HCT116 (cell line): ENCODE measurements around the gene MOB2. TPM values are rescaled to one million over a fixed set of nuclear protein-coding genes. Genes with fewer than 3 reads are reported as not detected.

Source experiments
- ATAC-seq: fragments of 200-7000 bp; cut with Tn5 transposase; 2 replicates; pipeline ENCODE4 v1.9.1; 2020; ENCODE audit warnings: mild to moderate bottlenecking, moderate library complexity
- BruUV-seq: library from RNA; stranded (reverse); fragments of 400-500 nt; replicated peaks from 2 replicates; lab custom pipeline; 2021; lab: Mats Ljungman, UMichigan
- CTCF ChIA-PET: fragments of 300-600 bp; sonication (Branson Sonifier 250); formaldehyde crosslinking; loops from one replicate; lab custom pipeline; 2021; ENCODE audit warnings: antibody characterized with exemption; lab: Charles Lee
- POLR2A ChIA-PET: fragments of 300-600, 350-600 bp; sonication (Branson Sonifier 250); formaldehyde crosslinking; loops from one replicate; lab custom pipeline; 2021; ENCODE audit warnings: antibody characterized with exemption; lab: Charles Lee
- RAD21 ChIA-PET, 2 experiments: fragments of 300-600 bp; sonication (Branson Sonifier 250); formaldehyde crosslinking; loops; one replicate each; lab custom pipeline; 2023; ENCODE audit warnings: low total read pairs in 2 of 2; ENCODE audit not compliant: uncharacterized antibody in 2 of 2, unreplicated experiment in 2 of 2, low non-redundant PET in 1 of 2; lab: Charles Lee
- DNase-seq: peaks from one replicate; pipeline ENCODE4 v3.0.0-alpha.2; 2010; ENCODE audit warnings: low read depth, low spot score
- H2AFZ ChIP-seq: fragments of 200-600 bp; shearing (Covaris generic), sonication (generic); 2 replicates; pipeline ENCODE4 v1.6.1; 2017; ENCODE audit warnings: low read depth, mixed run types, mixed read lengths, antibody characterized with exemption, low read length; ENCODE audit not compliant: poor library complexity, severe bottlenecking
- H3K27ac ChIP-seq: 2 replicates; pipeline ENCODE4 v1.5.1; 2012; ENCODE audit warnings: low read depth, low read length
- H3K27me3 ChIP-seq: fragments of 200-600 bp; sonication (generic); 2 replicates; pipeline ENCODE4 v1.6.1; 2016; ENCODE audit warnings: mixed run types, low read length, mixed read lengths; ENCODE audit not compliant: insufficient read depth
- H3K36me3 ChIP-seq, 2 experiments: fragments of 200-500 bp in 1 of 2; fragments of 200-600 bp in 1 of 2; sonication (Bioruptor generic) in 1 of 2; sonication (generic) in 1 of 2; 2 replicates each; pipeline versions ENCODE4 v1.5.1 to v1.6.1; 2014 to 2016; ENCODE audit warnings: low read length in 2 of 2, inconsistent platforms in 1 of 2, mixed read lengths in 1 of 2, mixed run types in 1 of 2; ENCODE audit not compliant: insufficient read depth in 2 of 2, control insufficient read depth in 1 of 2
- H3K4me1 ChIP-seq, 2 experiments: fragments of 200-600 bp in 1 of 2; sonication (generic) in 1 of 2; 2 replicates each; pipeline versions ENCODE4 v1.5.1 to v1.6.1; 2012 to 2017; ENCODE audit warnings: low read length in 2 of 2, inconsistent platforms in 1 of 2, mild to moderate bottlenecking in 1 of 2, mixed read lengths in 1 of 2, mixed run types in 1 of 2, moderate library complexity in 1 of 2; ENCODE audit not compliant: insufficient read depth in 2 of 2, control insufficient read depth in 1 of 2
- H3K4me2 ChIP-seq: fragments of 200-600 bp; sonication (generic); 2 replicates; pipeline ENCODE4 v1.6.1; 2017; ENCODE audit warnings: mixed run types, low read length, mixed read lengths
- H3K4me3 ChIP-seq, 2 experiments: fragments of 200-600 bp in 1 of 2; sonication (generic) in 1 of 2; replicated peaks in 1 of 2; 2 replicates each; pipeline ENCODE4 v1.5.1; 2011 to 2016; ENCODE audit warnings: low read length in 2 of 2, control low read depth in 1 of 2, low read depth in 1 of 2, mild to moderate bottlenecking in 1 of 2, mixed read lengths in 1 of 2, mixed run types in 1 of 2
- H3K79me2 ChIP-seq: fragments of 200-600 bp; sonication (generic); 2 replicates; pipeline ENCODE4 v1.6.1; 2017; ENCODE audit warnings: mild to moderate bottlenecking, mixed run types, low read length, moderate library complexity, mixed read lengths; ENCODE audit not compliant: insufficient read depth
- H3K9ac ChIP-seq: fragments of 200-600 bp; sonication (generic); 2 replicates; pipeline ENCODE4 v1.6.1; 2016; ENCODE audit warnings: low read length, mixed read lengths
- H3K9me2 ChIP-seq: fragments of 200-600 bp; sonication (generic), shearing (Covaris generic); 2 replicates; pipeline ENCODE4 v1.6.1; 2017; ENCODE audit warnings: mixed run types, mild to moderate bottlenecking, moderate library complexity; ENCODE audit not compliant: insufficient read depth
- H3K9me3 ChIP-seq, 2 experiments: fragments of 200-500 bp in 1 of 2; fragments of 200-600 bp in 1 of 2; sonication (Bioruptor generic) in 1 of 2; sonication (generic) in 1 of 2; 2 replicates each; pipeline ENCODE4 v1.6.1; 2014 to 2017; ENCODE audit warnings: low read length in 2 of 2, mixed read lengths in 2 of 2, inconsistent platforms in 1 of 2, low read depth in 1 of 2, mild to moderate bottlenecking in 1 of 2, mixed run types in 1 of 2, moderate library complexity in 1 of 2; ENCODE audit not compliant: control insufficient read depth in 1 of 2, insufficient read depth in 1 of 2
- H4K20me1 ChIP-seq: fragments of 200-600 bp; sonication (generic), shearing (Covaris generic); 2 replicates; pipeline ENCODE4 v1.6.1; 2017; ENCODE audit warnings: mixed run types, mild to moderate bottlenecking, moderate library complexity; ENCODE audit not compliant: insufficient read depth
- CBX3 ChIP-seq: IDR thresholded peaks from 2 replicates; pipeline ENCODE4 v1.6.1; 2012; ENCODE audit warnings: low read depth
- CEBPB ChIP-seq: IDR thresholded peaks from 2 replicates; pipeline ENCODE4 v1.6.1; 2012; ENCODE audit warnings: low read depth
- EGR1 ChIP-seq: IDR thresholded peaks from 2 replicates; pipeline ENCODE4 v1.6.1; 2012; ENCODE audit warnings: low read depth
- FOSL1 ChIP-seq: IDR thresholded peaks from 2 replicates; pipeline ENCODE4 v1.6.1; 2012; ENCODE audit warnings: low read depth
- MAX ChIP-seq: IDR thresholded peaks from 2 replicates; pipeline ENCODE4 v1.6.1; 2012
- RAD21 ChIP-seq: IDR thresholded peaks from 2 replicates; pipeline ENCODE4 v1.6.1; 2012; ENCODE audit warnings: low read depth, mild to moderate bottlenecking
- REST ChIP-seq: IDR thresholded peaks from 2 replicates; pipeline ENCODE4 v1.6.1; 2012; ENCODE audit warnings: low read depth
- SRF ChIP-seq: IDR thresholded peaks from 2 replicates; pipeline ENCODE4 v1.6.1; 2012; ENCODE audit warnings: low read depth
- ZFX ChIP-seq: fragments of 450-650 bp; IDR thresholded peaks from 2 replicates; pipeline ENCODE4 v1.6.1; 2017
- ZNF274 ChIP-seq: fragments of 200-500 bp; sonication (Bioruptor generic); IDR thresholded peaks from 2 replicates; pipeline ENCODE4 v1.6.1; 2014; ENCODE audit warnings: mild to moderate bottlenecking, low read depth, low read length, inconsistent platforms
- intact Hi-C: fragments of 100-400 bp; cut with micrococcal nuclease; formaldehyde crosslinking; loops from 2 replicates; pipeline ENCODE4 v1.10.0; 2022
- total RNA-seq: library from RNA; stranded (reverse); gene quantifications from one replicate; pipeline ENCODE4 v1.2.1, GENCODE V29; 2021; ENCODE audit not compliant: unreplicated experiment

Gene MOB2
- total RNA-seq, 1 experiment from 2014 or later = 25.7 TPM

DNA sequence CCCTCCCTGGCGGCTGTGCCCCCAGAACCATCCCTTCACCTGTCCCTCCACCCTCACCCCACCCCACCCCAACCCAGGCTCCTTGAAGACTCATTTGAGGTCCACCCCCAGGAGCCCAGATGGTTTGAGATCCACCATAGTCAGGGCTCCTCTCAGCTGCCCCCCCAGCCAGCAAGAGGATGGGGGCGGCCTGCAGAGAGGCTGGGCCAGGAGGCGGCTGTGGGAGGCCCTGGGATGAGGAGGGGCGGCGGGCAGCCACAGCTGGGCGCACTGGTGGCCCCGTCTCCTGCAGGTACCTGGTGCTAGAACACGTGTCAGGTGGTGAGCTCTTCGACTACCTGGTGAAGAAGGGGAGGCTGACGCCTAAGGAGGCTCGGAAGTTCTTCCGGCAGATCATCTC is 46.1 kb downstream of the MOB2 start:
- TF ChIP-seq CEBPB (no peak), ZNF274 (no peak), MAX (no peak), SRF (no peak), EGR1 (no peak), RAD21 (no peak), REST (no peak), FOSL1 (no peak), CBX3 (no peak), ZFX (no peak)
- intact Hi-C loops = no loop called here
- POLR2A ChIA-PET = no interaction called here

More for the DNA sequence above, 46.1 kb downstream of the MOB2 start:
- no peak overlapping the region for H2AFZ ChIP-seq
- ChIA-PET CTCF (no interaction called here), RAD21 (no interaction called here)
- H3K27ac ChIP-seq = no peak overlapping the region
- H3K79me2 ChIP-seq = no peaks in the 10 kb centered on the region
- no peak for DNase-seq
- H3K36me3 ChIP-seq = no peaks in the 10 kb centered on the region
- no peak overlapping the region for H3K9ac ChIP-seq
- peaks cover 0 to 6% of the 10 kb centered on the region in 2 experiments; a peak in 1 of 4 replicates for H3K4me1 ChIP-seq
- no peaks in the 10 kb centered on the region for H3K9me2 ChIP-seq
- H3K9me3 ChIP-seq = no peaks in the 10 kb centered on the region
- H3K4me3 ChIP-seq = no peak overlapping the region
- H3K27me3 ChIP-seq = no peaks in the 10 kb centered on the region
- ATAC-seq = no peak
- H3K4me2 ChIP-seq = no peak overlapping the region
- H4K20me1 ChIP-seq = no peaks in the 10 kb centered on the region
- BruUV-seq = no TSS peak
